Type B pancreatic cell (in vitro differentiated cells): ENCODE measurements around the gene ZNF366. TPM values are rescaled to one million over a fixed set of nuclear protein-coding genes. Genes with fewer than 3 reads are reported as not detected.

Experiments used
- DNase-seq: peaks from one replicate; pipeline ENCODE4 v3.0.0; 2021; ENCODE audit warnings: mixed read lengths; ENCODE audit not compliant: unreplicated experiment; ENCODE audit errors: extremely low spot score
- H3K27ac Mint-ChIP-seq: 2 replicates; pipeline ENCODE4 v1.8.0; 2021; ENCODE audit warnings: mild to moderate bottlenecking, mixed read lengths
- H3K27me3 Mint-ChIP-seq: 2 replicates; pipeline ENCODE4 v1.8.0; 2021; ENCODE audit warnings: mixed read lengths
- H3K36me3 Mint-ChIP-seq: 2 replicates; pipeline ENCODE4 v1.8.0; 2021; ENCODE audit warnings: mixed read lengths
- H3K4me1 Mint-ChIP-seq: one replicate; pipeline ENCODE4 v1.8.0; 2021; ENCODE audit warnings: mixed read lengths; ENCODE audit not compliant: unreplicated experiment
- H3K4me3 Mint-ChIP-seq: 2 replicates; pipeline ENCODE4 v1.8.0; 2021; ENCODE audit warnings: mild to moderate bottlenecking, mixed read lengths
- H3K9me3 Mint-ChIP-seq: 2 replicates; pipeline ENCODE4 v1.8.0; 2021; ENCODE audit warnings: mixed read lengths
- CTCF ChIP-seq: fragments of 200-600 bp; sonication (generic); conservative IDR thresholded peaks from 2 replicates; pipeline ENCODE4 v1.5.0; 2021; ENCODE audit warnings: antibody characterized with exemption, mild to moderate bottlenecking
- total RNA-seq: library from RNA; stranded (reverse); gene quantifications from 2 replicates; pipeline ENCODE4 v1.2.1, GENCODE V29; 2021; ENCODE audit warnings: low replicate concordance

ZNF366 gene
- total RNA-seq, 1 donor from 2014 or later: not detected

GRCh38 chr5:72434781-72435437, 72.3 kb downstream of the ZNF366 start:
- Mint-ChIP-seq H3K4me3 (no peak overlapping the region), H3K27me3 (no peaks in the 10 kb centered on the region), H3K9me3 (no peaks in the 10 kb centered on the region), H3K36me3 (no peaks in the 10 kb centered on the region), H3K4me1 (peaks cover 19% of the 10 kb centered on the region), H3K27ac (no peak overlapping the region)
- DNase-seq: no peak
- TF ChIP-seq CTCF: no peak

GRCh38 chr5:72434056-72434780, 73.0 kb downstream of the ZNF366 start:
- Mint-ChIP-seq H3K9me3 (no peaks in the 10 kb centered on the region), H3K4me1 (peaks cover 19% of the 10 kb centered on the region), H3K36me3 (no peaks in the 10 kb centered on the region), H3K27ac (no peak overlapping the region), H3K4me3 (no peak overlapping the region), H3K27me3 (no peaks in the 10 kb centered on the region)
- no peak for DNase-seq
- TF ChIP-seq CTCF: no peak

GRCh38 chr5:72433522-72433921, 73.7 kb downstream of the ZNF366 start:
- Mint-ChIP-seq H3K4me3 (no peak overlapping the region), H3K36me3 (no peaks in the 10 kb centered on the region), H3K9me3 (no peaks in the 10 kb centered on the region), H3K27me3 (no peaks in the 10 kb centered on the region), H3K27ac (no peak overlapping the region), H3K4me1 (peaks cover 24% of the 10 kb centered on the region)
- TF ChIP-seq CTCF: no peak
- DNase-seq: no peak

- no peaks in the 10 kb centered on the region for H3K27me3 Mint-ChIP-seq
- no peak overlapping the region for H3K27ac Mint-ChIP-seq
- peaks cover 27% of the 10 kb centered on the region for H3K4me1 Mint-ChIP-seq
- no peak for TF ChIP-seq CTCF
- no peak for DNase-seq
- no peaks in the 10 kb centered on the region for H3K9me3 Mint-ChIP-seq
- no peak overlapping the region for H3K4me3 Mint-ChIP-seq
- no peaks in the 10 kb centered on the region for H3K36me3 Mint-ChIP-seq
Measured at GRCh38 chr5:72428669-72429068, 78.5 kb downstream of the ZNF366 start.

GRCh38 chr5:72427488-72428437, 79.4 kb downstream of the ZNF366 start:
- Mint-ChIP-seq H3K36me3 (no peaks in the 10 kb centered on the region), H3K4me3 (no peak overlapping the region), H3K9me3 (no peaks in the 10 kb centered on the region), H3K27me3 (no peaks in the 10 kb centered on the region), H3K27ac (no peak overlapping the region), H3K4me1 (peaks cover 19% of the 10 kb centered on the region)
- DNase-seq: no peak
- no peak for TF ChIP-seq CTCF
